GM23338 (cell line): ENCODE measurements around the gene GNG4. TPM values are rescaled to one million over a fixed set of nuclear protein-coding genes. Genes with fewer than 3 reads are reported as not detected.
"Not testable (repeated sequence)": the region's sequence is repeated elsewhere in the genome, so short reads cannot be mapped to it uniquely, and the experiment has no call there.

ENCODE experiments used
- ATAC-seq: fragments of 200-7000 bp; cut with Tn5 transposase; 3 replicates; pipeline ENCODE4 v1.9.1; 2020
- DNase-seq: peaks from one replicate; pipeline ENCODE4 v3.0.0-alpha.2; 2015; ENCODE audit warnings: low spot score
- H2AFZ ChIP-seq: fragments of 200-600 bp; sonication (generic); 2 replicates; pipeline ENCODE4 v1.8.0; 2016; ENCODE audit warnings: antibody characterized with exemption, mild to moderate bottlenecking, moderate library complexity
- H3F3A ChIP-seq: fragments of 200-600 bp; sonication (generic); replicated peaks from 2 replicates; pipeline ENCODE4 v1.8.0; 2017; ENCODE audit warnings: antibody characterized with exemption, mixed run types, low read depth
- H3K27ac ChIP-seq: fragments of 200-600 bp; sonication (generic); 2 replicates; pipeline ENCODE4 v1.6.1; 2016; ENCODE audit warnings: low read depth
- H3K27me3 ChIP-seq: fragments of 200-600 bp; sonication (generic); 2 replicates; pipeline ENCODE4 v1.8.0; 2016; ENCODE audit warnings: mild to moderate bottlenecking, mixed run types, moderate library complexity; ENCODE audit not compliant: insufficient read depth
- H3K36me3 ChIP-seq: fragments of 200-600 bp; sonication (generic); 2 replicates; pipeline ENCODE4 v1.8.0; 2016; ENCODE audit warnings: mild to moderate bottlenecking; ENCODE audit not compliant: insufficient read depth
- H3K4me1 ChIP-seq: fragments of 200-600 bp; sonication (generic); 2 replicates; pipeline ENCODE4 v1.8.0; 2016; ENCODE audit warnings: mild to moderate bottlenecking, moderate library complexity; ENCODE audit not compliant: insufficient read depth
- H3K4me2 ChIP-seq: fragments of 200-600 bp; sonication (generic); 2 replicates; pipeline ENCODE4 v1.7.1; 2017; ENCODE audit warnings: mixed run types
- H3K4me3 ChIP-seq: fragments of 200-600 bp; sonication (generic); 2 replicates; pipeline ENCODE4 v1.6.1; 2016; ENCODE audit warnings: mixed run types
- H3K79me2 ChIP-seq: fragments of 200-600 bp; sonication (generic); replicated peaks from 2 replicates; pipeline ENCODE4 v1.8.0; 2017; ENCODE audit warnings: mild to moderate bottlenecking; ENCODE audit not compliant: insufficient read depth
- H3K9me2 ChIP-seq: fragments of 200-600 bp; sonication (generic); 2 replicates; pipeline ENCODE4 v1.8.0; 2017; ENCODE audit not compliant: insufficient read depth
- H4K20me1 ChIP-seq: fragments of 200-600 bp; sonication (generic); replicated peaks from 2 replicates; pipeline ENCODE4 v1.8.0; 2017; ENCODE audit warnings: mild to moderate bottlenecking; ENCODE audit not compliant: insufficient read depth
- H3K27ac Mint-ChIP-seq: 2 replicates; pipeline ENCODE4 v1.8.0; 2020; ENCODE audit warnings: inconsistent platforms, mild to moderate bottlenecking, moderate library complexity, mixed read lengths
- H3K27me3 Mint-ChIP-seq: 3 replicates; pipeline ENCODE4 v1.8.0; 2022; ENCODE audit warnings: low read depth, mild to moderate bottlenecking, moderate library complexity, mixed read lengths, inconsistent platforms; ENCODE audit not compliant: insufficient read depth, poor library complexity
- H3K36me3 Mint-ChIP-seq: 3 replicates; pipeline ENCODE4 v1.8.0; 2021; ENCODE audit warnings: low read depth, mild to moderate bottlenecking, inconsistent platforms, moderate library complexity, mixed read lengths
- H3K4me1 Mint-ChIP-seq: 3 replicates; pipeline ENCODE4 v1.8.0; 2020; ENCODE audit warnings: mild to moderate bottlenecking, inconsistent platforms, mixed read lengths
- H3K4me3 Mint-ChIP-seq: 3 replicates; pipeline ENCODE4 v1.8.0; 2021; ENCODE audit warnings: moderate library complexity, mild to moderate bottlenecking, inconsistent platforms, mixed read lengths
- H3K9me3 Mint-ChIP-seq: 3 replicates; pipeline ENCODE4 v1.8.0; 2020; ENCODE audit warnings: moderate library complexity, mild to moderate bottlenecking, inconsistent platforms, mixed read lengths
- EZH2 ChIP-seq: fragments of 200-600 bp; sonication (generic); IDR thresholded peaks from one replicate; pipeline ENCODE4 v1.8.0; 2017; ENCODE audit warnings: antibody characterized with exemption, mild to moderate bottlenecking, low read depth; ENCODE audit not compliant: unreplicated experiment
- JUNB ChIP-seq: IDR thresholded peaks from one replicate; pipeline ENCODE4 v1.6.1; 2016; ENCODE audit warnings: antibody characterized with exemption; ENCODE audit not compliant: unreplicated experiment
- polyA plus RNA-seq: library from polyadenylated mRNA; unstranded; fragments of >200 nt; fragmentation: Nextera tagmentation; extraction: Ambion mirVana; gene quantifications from 2 replicates; pipeline ENCODE4 v1.2.1, GENCODE V29; 2016
- total RNA-seq: library from RNA; depleted of rRNA; stranded (reverse); fragments of >200 nt; shearing (Covaris generic); gene quantifications from 2 replicates; pipeline ENCODE4 v1.2.3, GENCODE V29; 2014
- TF ChIP-seq, protein P1 (sequence below): fragments of 250-450 bp; sonication (Bioruptor Pico); IDR thresholded peaks from 2 replicates; pipeline ENCODE4 v1.5.0; 2020; ENCODE audit warnings: mild to moderate bottlenecking, moderate library complexity
- TF ChIP-seq, protein P2 (sequence below), 2 experiments: fragments of 200-600 bp in 1 of 2; sonication (generic) in 1 of 2; conservative IDR thresholded peaks; 2 replicates each; pipeline versions ENCODE4 v1.5.1 to v1.6.1; 2016 to 2017; ENCODE audit warnings: antibody characterized with exemption in 2 of 2, low read depth in 2 of 2, mild to moderate bottlenecking in 2 of 2, moderate library complexity in 1 of 2

GNG4 gene
- total and polyA plus RNA-seq, 2 experiments from 2014 or later = 40.2 to 49.2 TPM

DNA sequence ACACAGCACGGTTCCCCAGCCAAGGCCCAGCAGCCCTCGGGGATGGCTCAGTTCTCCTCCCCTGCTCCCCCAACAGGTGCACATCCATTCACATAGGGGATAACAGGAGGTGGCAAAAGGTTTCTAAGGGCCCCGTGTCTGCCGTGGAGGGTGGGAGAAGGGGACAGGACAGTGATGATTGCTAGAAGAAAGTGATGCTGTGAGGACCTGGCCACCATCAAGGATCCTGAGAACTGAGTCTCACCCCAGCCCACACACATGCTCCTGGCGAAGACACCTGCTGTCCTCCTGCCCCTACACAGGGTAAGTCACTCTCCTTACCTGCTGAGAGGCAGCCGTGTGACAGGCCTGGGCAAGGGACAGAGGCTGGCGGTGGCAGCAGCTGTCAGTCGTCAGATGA, 54.5 kb downstream of the GNG4 start (continued):
- TF ChIP-seq, protein P1, sequence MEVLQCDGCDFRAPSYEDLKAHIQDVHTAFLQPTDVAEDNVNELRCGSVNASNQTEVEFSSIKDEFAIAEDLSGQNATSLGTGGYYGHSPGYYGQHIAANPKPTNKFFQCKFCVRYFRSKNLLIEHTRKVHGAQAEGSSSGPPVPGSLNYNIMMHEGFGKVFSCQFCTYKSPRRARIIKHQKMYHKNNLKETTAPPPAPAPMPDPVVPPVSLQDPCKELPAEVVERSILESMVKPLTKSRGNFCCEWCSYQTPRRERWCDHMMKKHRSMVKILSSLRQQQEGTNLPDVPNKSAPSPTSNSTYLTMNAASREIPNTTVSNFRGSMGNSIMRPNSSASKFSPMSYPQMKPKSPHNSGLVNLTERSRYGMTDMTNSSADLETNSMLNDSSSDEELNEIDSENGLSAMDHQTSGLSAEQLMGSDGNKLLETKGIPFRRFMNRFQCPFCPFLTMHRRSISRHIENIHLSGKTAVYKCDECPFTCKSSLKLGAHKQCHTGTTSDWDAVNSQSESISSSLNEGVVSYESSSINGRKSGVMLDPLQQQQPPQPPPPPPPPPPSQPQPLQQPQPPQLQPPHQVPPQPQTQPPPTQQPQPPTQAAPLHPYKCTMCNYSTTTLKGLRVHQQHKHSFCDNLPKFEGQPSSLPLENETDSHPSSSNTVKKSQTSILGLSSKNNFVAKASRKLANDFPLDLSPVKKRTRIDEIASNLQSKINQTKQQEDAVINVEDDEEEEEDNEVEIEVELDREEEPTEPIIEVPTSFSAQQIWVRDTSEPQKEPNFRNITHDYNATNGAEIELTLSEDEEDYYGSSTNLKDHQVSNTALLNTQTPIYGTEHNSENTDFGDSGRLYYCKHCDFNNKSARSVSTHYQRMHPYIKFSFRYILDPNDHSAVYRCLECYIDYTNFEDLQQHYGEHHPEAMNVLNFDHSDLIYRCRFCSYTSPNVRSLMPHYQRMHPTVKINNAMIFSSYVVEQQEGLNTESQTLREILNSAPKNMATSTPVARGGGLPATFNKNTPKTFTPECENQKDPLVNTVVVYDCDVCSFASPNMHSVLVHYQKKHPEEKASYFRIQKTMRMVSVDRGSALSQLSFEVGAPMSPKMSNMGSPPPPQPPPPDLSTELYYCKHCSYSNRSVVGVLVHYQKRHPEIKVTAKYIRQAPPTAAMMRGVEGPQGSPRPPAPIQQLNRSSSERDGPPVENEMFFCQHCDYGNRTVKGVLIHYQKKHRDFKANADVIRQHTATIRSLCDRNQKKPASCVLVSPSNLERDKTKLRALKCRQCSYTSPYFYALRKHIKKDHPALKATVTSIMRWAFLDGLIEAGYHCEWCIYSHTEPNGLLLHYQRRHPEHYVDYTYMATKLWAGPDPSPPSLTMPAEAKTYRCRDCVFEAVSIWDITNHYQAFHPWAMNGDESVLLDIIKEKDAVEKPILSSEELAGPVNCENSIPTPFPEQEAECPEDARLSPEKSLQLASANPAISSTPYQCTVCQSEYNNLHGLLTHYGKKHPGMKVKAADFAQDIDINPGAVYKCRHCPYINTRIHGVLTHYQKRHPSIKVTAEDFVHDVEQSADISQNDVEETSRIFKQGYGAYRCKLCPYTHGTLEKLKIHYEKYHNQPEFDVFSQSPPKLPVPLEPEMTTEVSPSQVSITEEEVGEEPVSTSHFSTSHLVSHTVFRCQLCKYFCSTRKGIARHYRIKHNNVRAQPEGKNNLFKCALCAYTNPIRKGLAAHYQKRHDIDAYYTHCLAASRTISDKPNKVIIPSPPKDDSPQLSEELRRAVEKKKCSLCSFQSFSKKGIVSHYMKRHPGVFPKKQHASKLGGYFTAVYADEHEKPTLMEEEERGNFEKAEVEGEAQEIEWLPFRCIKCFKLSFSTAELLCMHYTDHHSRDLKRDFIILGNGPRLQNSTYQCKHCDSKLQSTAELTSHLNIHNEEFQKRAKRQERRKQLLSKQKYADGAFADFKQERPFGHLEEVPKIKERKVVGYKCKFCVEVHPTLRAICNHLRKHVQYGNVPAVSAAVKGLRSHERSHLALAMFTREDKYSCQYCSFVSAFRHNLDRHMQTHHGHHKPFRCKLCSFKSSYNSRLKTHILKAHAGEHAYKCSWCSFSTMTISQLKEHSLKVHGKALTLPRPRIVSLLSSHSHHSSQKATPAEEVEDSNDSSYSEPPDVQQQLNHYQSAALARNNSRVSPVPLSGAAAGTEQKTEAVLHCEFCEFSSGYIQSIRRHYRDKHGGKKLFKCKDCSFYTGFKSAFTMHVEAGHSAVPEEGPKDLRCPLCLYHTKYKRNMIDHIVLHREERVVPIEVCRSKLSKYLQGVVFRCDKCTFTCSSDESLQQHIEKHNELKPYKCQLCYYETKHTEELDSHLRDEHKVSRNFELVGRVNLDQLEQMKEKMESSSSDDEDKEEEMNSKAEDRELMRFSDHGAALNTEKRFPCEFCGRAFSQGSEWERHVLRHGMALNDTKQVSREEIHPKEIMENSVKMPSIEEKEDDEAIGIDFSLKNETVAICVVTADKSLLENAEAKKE (CRISPR knock-in tag) = no peak
- TF ChIP-seq, protein P2, sequence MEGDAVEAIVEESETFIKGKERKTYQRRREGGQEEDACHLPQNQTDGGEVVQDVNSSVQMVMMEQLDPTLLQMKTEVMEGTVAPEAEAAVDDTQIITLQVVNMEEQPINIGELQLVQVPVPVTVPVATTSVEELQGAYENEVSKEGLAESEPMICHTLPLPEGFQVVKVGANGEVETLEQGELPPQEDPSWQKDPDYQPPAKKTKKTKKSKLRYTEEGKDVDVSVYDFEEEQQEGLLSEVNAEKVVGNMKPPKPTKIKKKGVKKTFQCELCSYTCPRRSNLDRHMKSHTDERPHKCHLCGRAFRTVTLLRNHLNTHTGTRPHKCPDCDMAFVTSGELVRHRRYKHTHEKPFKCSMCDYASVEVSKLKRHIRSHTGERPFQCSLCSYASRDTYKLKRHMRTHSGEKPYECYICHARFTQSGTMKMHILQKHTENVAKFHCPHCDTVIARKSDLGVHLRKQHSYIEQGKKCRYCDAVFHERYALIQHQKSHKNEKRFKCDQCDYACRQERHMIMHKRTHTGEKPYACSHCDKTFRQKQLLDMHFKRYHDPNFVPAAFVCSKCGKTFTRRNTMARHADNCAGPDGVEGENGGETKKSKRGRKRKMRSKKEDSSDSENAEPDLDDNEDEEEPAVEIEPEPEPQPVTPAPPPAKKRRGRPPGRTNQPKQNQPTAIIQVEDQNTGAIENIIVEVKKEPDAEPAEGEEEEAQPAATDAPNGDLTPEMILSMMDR (conservative IDR thresholded peaks at IDR 0.05; ENCODE audit: low read depth in 2 of 2) = no peak
- TF ChIP-seq JUNB (no peak), EZH2 (no peak)

DNA sequence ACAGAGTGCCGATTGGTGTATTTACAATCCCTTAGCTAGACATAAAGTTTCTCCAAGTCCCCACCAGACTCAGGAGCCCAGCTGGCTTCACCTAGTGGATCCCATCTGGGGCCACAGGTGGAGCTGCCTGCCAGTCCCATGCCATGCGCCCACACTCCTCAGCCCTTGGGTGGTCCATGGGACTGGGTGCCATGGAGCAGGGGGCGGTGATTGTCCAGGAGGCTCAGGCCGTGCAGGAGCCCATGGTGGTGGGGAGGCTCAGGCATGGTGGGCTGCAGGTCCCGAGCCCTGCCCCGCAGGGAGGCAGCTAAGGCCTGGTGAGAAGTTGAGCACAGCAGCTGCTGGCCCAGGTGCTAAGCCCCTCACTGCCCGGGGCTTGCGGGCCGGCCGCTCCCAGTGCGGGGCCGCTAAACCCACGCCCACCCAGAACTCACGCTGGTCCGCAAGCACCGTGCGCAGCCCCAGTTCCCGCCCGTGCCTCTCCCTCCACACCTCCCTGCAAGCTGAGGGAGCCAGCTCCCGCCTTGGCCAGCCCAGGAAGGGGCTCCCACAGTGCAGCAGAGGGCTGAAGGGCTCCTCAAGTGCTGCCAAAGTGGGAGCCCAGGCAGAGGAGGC, 55.2 kb downstream of the GNG4 start:
- not testable (repeated sequence) for H3K27ac Mint-ChIP-seq, H3K9me2 ChIP-seq, H3F3A ChIP-seq, H3K36me3 ChIP-seq, H3K4me1 Mint-ChIP-seq, ATAC-seq, H4K20me1 ChIP-seq, H3K27me3 ChIP-seq, H3K4me1 ChIP-seq, H2AFZ ChIP-seq, H3K27ac ChIP-seq, DNase-seq, H3K79me2 ChIP-seq, H3K27me3 Mint-ChIP-seq, H3K4me3 Mint-ChIP-seq, H3K4me3 ChIP-seq, H3K4me2 ChIP-seq
- H3K36me3 Mint-ChIP-seq = peaks cover 54% of the 10 kb centered on the region
- peaks cover 18% of the 10 kb centered on the region for H3K9me3 Mint-ChIP-seq
